HuH-7 (cell line): Measurements from ENCODE around the gene ZNF331.

Source experiments
- DNase-seq: peaks from one replicate; pipeline ENCODE4 v3.0.0; 2011; ENCODE audit warnings: low spot score

The ZNF331 gene

GRCh38 chr19:53520547-53521372 lies 17.2 kb upstream of the ZNF331 start:
- peak; percentile 66 for DNase-seq

- no peak for DNase-seq
These were observed 16.4 kb upstream of the ZNF331 start for GRCh38 chr19:53521373-53522202.

GRCh38 chr19:53525922-53526321 lies 12.0 kb upstream of the ZNF331 start:
- DNase-seq, result no peak

GRCh38 chr19:53530622-53531021 lies 7.3 kb upstream of the ZNF331 start:
- no peak for DNase-seq

- no peak for DNase-seq
These were observed 6.5 kb upstream of the ZNF331 start for GRCh38 chr19:53531457-53531856.

GRCh38 chr19:53532362-53532761 lies 5.6 kb upstream of the ZNF331 start:
- DNase-seq, result no peak

GRCh38 chr19:53536225-53536548 lies 1.8 kb upstream of the ZNF331 start:
- no peak for DNase-seq

GRCh38 chr19:53537121-53537520 lies 824 bp upstream of the ZNF331 start:
- no peak for DNase-seq

- no peak for DNase-seq
These were observed 599 bp downstream of the ZNF331 start for GRCh38 chr19:53538378-53539109.

GRCh38 chr19:53540091-53540490 lies 2.1 kb downstream of the ZNF331 start:
- no peak for DNase-seq

- DNase-seq, result no peak
These were observed 4.0 kb downstream of the ZNF331 start for GRCh38 chr19:53541971-53542370.

- no peak for DNase-seq
These were observed 7.5 kb downstream of the ZNF331 start for GRCh38 chr19:53545271-53546065.

GRCh38 chr19:53546758-53547513 lies 9.0 kb downstream of the ZNF331 start:
- DNase-seq, result no peak

GRCh38 chr19:53549340-53549739 lies 11.4 kb downstream of the ZNF331 start:
- no peak for DNase-seq

- no peak for DNase-seq
These were observed 14.2 kb downstream of the ZNF331 start for GRCh38 chr19:53552001-53552721.

- no peak for DNase-seq
These were observed 15.2 kb downstream of the ZNF331 start for GRCh38 chr19:53553156-53553555.

GRCh38 chr19:53553865-53554791 lies 16.2 kb downstream of the ZNF331 start:
- DNase-seq, result no peak

GRCh38 chr19:53554804-53555203 lies 16.9 kb downstream of the ZNF331 start:
- DNase-seq, result no peak

GRCh38 chr19:53555352-53555751 lies 17.4 kb downstream of the ZNF331 start:
- DNase-seq, result no peak
